OCI-LY7 (cell line): ENCODE results near the gene NENF. TPM values are rescaled to one million over a fixed set of nuclear protein-coding genes. Genes with fewer than 3 reads are reported as not detected.
"Not testable (repeated sequence)": the region's sequence is repeated elsewhere in the genome, so short reads cannot be mapped to it uniquely, and the experiment has no call there.

ENCODE experiments used
- BruUV-seq: library from RNA; stranded (reverse); fragments of 400-500 nt; replicated peaks from 2 replicates; lab custom pipeline; 2021; lab: Mats Ljungman, UMichigan
- CTCF ChIA-PET: fragments of 300-600 bp; sonication (Branson Sonifier 250); formaldehyde crosslinking; loops from one replicate; lab custom pipeline; 2022; ENCODE audit warnings: antibody characterized with exemption; ENCODE audit not compliant: unreplicated experiment; lab: Charles Lee
- POLR2A ChIA-PET: fragments of 300-600 bp; sonication (Branson Sonifier 250); formaldehyde crosslinking; loops from one replicate; lab custom pipeline; 2022; ENCODE audit warnings: antibody characterized with exemption; lab: Charles Lee
- DNase-seq: peaks from one replicate; pipeline ENCODE4 v3.0.0-alpha.2; 2015; ENCODE audit warnings: low spot score
- H2AFZ ChIP-seq: fragments of 200-600 bp; sonication (generic), shearing (Covaris generic); 2 replicates; pipeline ENCODE4 v1.6.1; 2014; ENCODE audit warnings: mild to moderate bottlenecking, antibody characterized with exemption, low read length, moderate library complexity
- H3K27ac ChIP-seq: fragments of 200-600 bp; sonication (generic); 2 replicates; pipeline ENCODE4 v1.5.1; 2014; ENCODE audit warnings: mixed run types, low read depth, mild to moderate bottlenecking, moderate library complexity, low read length, inconsistent platforms; ENCODE audit not compliant: poor library complexity, severe bottlenecking
- H3K36me3 ChIP-seq: fragments of 200-600 bp; sonication (generic); 2 replicates; pipeline ENCODE4 v1.6.1; 2014; ENCODE audit warnings: mild to moderate bottlenecking, antibody characterized with exemption, low read length, moderate library complexity, mixed read lengths; ENCODE audit not compliant: insufficient read depth
- H3K4me1 ChIP-seq: fragments of 200-600 bp; sonication (generic); 2 replicates; pipeline ENCODE4 v1.5.1; 2014; ENCODE audit warnings: mild to moderate bottlenecking, low read length; ENCODE audit not compliant: insufficient read depth, poor library complexity, severe bottlenecking
- H3K4me2 ChIP-seq: fragments of 200-600 bp; sonication (generic); 2 replicates; pipeline ENCODE4 v1.6.1; 2014; ENCODE audit warnings: mild to moderate bottlenecking, low read length
- H3K4me3 ChIP-seq: fragments of 200-600 bp; sonication (generic); 2 replicates; pipeline ENCODE4 v1.5.1; 2014; ENCODE audit warnings: mild to moderate bottlenecking, low read depth, low read length; ENCODE audit not compliant: poor library complexity, severe bottlenecking
- H3K79me2 ChIP-seq: fragments of 200-600 bp; sonication (generic); 2 replicates; pipeline ENCODE4 v1.6.1; 2016; ENCODE audit warnings: low read depth, mild to moderate bottlenecking, low read length, moderate library complexity, mixed read lengths; ENCODE audit not compliant: insufficient read depth
- H3K9me2 ChIP-seq: fragments of 200-600 bp; sonication (generic); 2 replicates; pipeline ENCODE4 v1.6.1; 2016; ENCODE audit warnings: mild to moderate bottlenecking, low read length, mixed read lengths; ENCODE audit not compliant: insufficient read depth
- H3K9me3 ChIP-seq: fragments of 200-600 bp; sonication (generic); 2 replicates; pipeline ENCODE4 v1.6.1; 2014; ENCODE audit warnings: mild to moderate bottlenecking, mixed run types, low read length, mixed read lengths
- H4K20me1 ChIP-seq: fragments of 200-600 bp; sonication (generic); 2 replicates; pipeline ENCODE4 v1.6.1; 2014; ENCODE audit warnings: mild to moderate bottlenecking, antibody characterized with exemption, low read length, moderate library complexity, mixed read lengths; ENCODE audit not compliant: insufficient read depth
- CTCF ChIP-seq: fragments of 200-600 bp; sonication (generic); conservative IDR thresholded peaks from 2 replicates; pipeline ENCODE4 v1.5.1; 2014; ENCODE audit warnings: mild to moderate bottlenecking, antibody characterized with exemption, low read length, moderate library complexity, mixed read lengths
- EZH2phosphoT487 ChIP-seq: fragments of 200-600 bp; sonication (generic); IDR thresholded peaks from 2 replicates; pipeline ENCODE4 v1.6.1; 2018; ENCODE audit warnings: low read depth, borderline replicate concordance, mild to moderate bottlenecking, mixed run types, antibody characterized with exemption, low read length, moderate library complexity, mixed read lengths
- intact Hi-C: fragments of 100-400 bp; cut with micrococcal nuclease; formaldehyde crosslinking; loops from one replicate; pipeline ENCODE4 v1.10.0; 2022; ENCODE audit not compliant: unreplicated experiment
- total RNA-seq, 2 experiments: library from RNA; depleted of rRNA in 1 of 2; stranded (reverse); fragments of >200 nt in 1 of 2; shearing (Covaris generic) in 1 of 2; gene quantifications; 2 replicates each; pipeline ENCODE4 v1.2.3, GENCODE V29; 2014 to 2022

The NENF gene
- total RNA-seq, 2 experiments from 2014 or later = 12.7 to 15.5 TPM

DNA sequence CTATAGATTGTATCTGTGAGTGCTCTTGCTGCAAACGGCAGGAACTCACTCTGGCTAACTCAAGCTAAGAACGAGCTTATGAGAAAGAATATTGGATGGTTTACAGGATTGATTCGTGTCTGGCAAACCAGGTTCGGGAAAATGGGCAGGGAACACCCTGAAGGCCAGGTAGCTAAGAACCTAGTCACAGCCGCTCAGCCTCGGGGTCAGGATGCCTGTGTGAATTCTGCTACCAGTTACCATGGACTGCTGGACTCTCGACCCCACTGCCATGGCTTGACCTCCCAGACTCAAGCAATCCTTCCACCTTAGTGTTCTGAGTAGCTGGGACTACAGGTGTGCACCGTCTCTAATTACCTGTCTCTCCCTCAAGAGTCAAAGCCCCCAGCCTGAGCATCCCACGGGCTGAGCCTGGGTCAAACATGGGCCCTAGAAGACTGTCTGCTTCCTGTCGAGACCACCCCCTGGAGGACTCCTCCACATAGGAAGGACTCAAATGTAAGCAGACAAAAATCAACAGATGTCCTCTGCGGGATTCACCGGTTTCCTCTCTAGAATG, 45.8 kb downstream of the NENF start:
- DNase-seq = no peak
- Histone ChIP-seq H3K79me2 (no peaks in the 10 kb centered on the region), H3K27ac (no peak overlapping the region), H3K9me3 (no peaks in the 10 kb centered on the region), H3K4me3 (no peak overlapping the region), H4K20me1 (no peaks in the 10 kb centered on the region), H2AFZ (no peak overlapping the region), H3K4me2 (no peak overlapping the region), H3K4me1 (no peaks in the 10 kb centered on the region), H3K36me3 (no peaks in the 10 kb centered on the region), H3K9me2 (no peaks in the 10 kb centered on the region)
- intact Hi-C loops = loop anchor here (5.0 kb wide), 2 partner anchors 129 to 154 kb away; partner anchors contain the start of gene ATF3
- POLR2A ChIA-PET = interaction anchor here (0.6 to 1.5 kb wide), 3 partner anchors 54 to 466 kb away, joined by 3 read pairs; no protein-coding TSS in a partner anchor
- BruUV-seq = no TSS peak
- CTCF ChIA-PET = interaction anchor here (0.6 to 1.0 kb wide), 2 partner anchors 186 to 520 kb away, joined by 3 read pairs; no protein-coding TSS in a partner anchor
- TF ChIP-seq EZH2phosphoT487 (no peak), CTCF (no peak)

GRCh38 chr1:212479188-212479587, 46.5 kb downstream of the NENF start:
- H3K4me1 ChIP-seq = no peaks in the 10 kb centered on the region
- no peaks in the 10 kb centered on the region for H3K36me3 ChIP-seq
- no peaks in the 10 kb centered on the region for H4K20me1 ChIP-seq
- ChIA-PET POLR2A (no interaction called here), CTCF (interaction anchor here (0.7 kb wide), 1 partner anchor 199 kb away, joined by 3 read pairs; no protein-coding TSS in a partner anchor)
- H3K27ac ChIP-seq = no peak overlapping the region
- DNase-seq = no peak
- no peak overlapping the region for H2AFZ ChIP-seq
- intact Hi-C loops = loop anchor here (5.0 kb wide), 2 partner anchors 128 to 153 kb away; partner anchors contain the start of gene ATF3
- no peak overlapping the region for H3K4me2 ChIP-seq
- H3K79me2 ChIP-seq = no peaks in the 10 kb centered on the region
- TF ChIP-seq EZH2phosphoT487 = no peak
- no peak for TF ChIP-seq CTCF
- H3K9me2 ChIP-seq = no peaks in the 10 kb centered on the region
- no peak overlapping the region for H3K4me3 ChIP-seq
- no TSS peak for BruUV-seq
- no peaks in the 10 kb centered on the region for H3K9me3 ChIP-seq

GRCh38 chr1:212480711-212481437, 48.2 kb downstream of the NENF start:
- BruUV-seq, H3K9me2 ChIP-seq, DNase-seq, H3K36me3 ChIP-seq, H3K4me1 ChIP-seq, H3K4me2 ChIP-seq, H4K20me1 ChIP-seq, H3K27ac ChIP-seq, H2AFZ ChIP-seq, H3K4me3 ChIP-seq, H3K9me3 ChIP-seq, intact Hi-C loops, H3K79me2 ChIP-seq, CTCF ChIA-PET: not testable (repeated sequence)
- POLR2A ChIA-PET = interaction anchor here (0.6 to 1.0 kb wide), 7 partner anchors 65 to 579 kb away, joined by 3 to 6 read pairs (median 3); no protein-coding TSS in a partner anchor
